ENCODE measurements around the gene ADORA1. TPM values are rescaled to one million over a fixed set of nuclear protein-coding genes. Genes with fewer than 3 reads are reported as not detected.

Gene ADORA1
- total RNA-seq, 2 donors from 2014 or later, result not detected

DNA sequence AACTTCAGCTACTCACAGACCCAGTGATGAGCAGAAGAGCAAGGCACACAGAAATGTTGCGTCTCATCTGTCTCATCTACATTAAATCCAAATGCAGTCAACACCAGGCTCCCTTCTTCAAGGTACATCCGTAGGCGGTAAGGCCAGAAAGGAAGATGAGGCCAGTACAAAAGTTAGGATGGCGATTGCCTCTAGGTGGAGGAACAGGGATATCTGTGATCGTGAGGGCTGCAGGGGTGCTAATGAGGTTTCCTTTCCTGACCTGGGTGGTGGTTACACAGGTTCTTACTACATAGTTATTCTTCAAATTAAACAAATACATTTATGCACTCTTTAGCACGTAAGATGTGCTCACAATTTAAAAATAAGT, 49.5 kb downstream of the ADORA1 start:
- ATAC-seq (ENCODE audit: insufficient number of reproducible peaks, low FRiP score, low read depth) (no peak), DNase-seq (ENCODE audit: low spot score) (no peak)
- Histone ChIP-seq H3K27ac (no peak overlapping the region), H3K9me3 (no peaks in the 10 kb centered on the region), H3K4me3 (no peak overlapping the region), H3K4me1 (ENCODE audit: control insufficient read depth in 1 of 2, low read depth in 2 of 2) (no peaks in the 10 kb centered on the region), H3K36me3 (no peaks in the 10 kb centered on the region), H3K27me3 (replicated peaks; ENCODE audit: insufficient read depth) (no peaks in the 10 kb centered on the region)
- TF ChIP-seq, protein P1, sequence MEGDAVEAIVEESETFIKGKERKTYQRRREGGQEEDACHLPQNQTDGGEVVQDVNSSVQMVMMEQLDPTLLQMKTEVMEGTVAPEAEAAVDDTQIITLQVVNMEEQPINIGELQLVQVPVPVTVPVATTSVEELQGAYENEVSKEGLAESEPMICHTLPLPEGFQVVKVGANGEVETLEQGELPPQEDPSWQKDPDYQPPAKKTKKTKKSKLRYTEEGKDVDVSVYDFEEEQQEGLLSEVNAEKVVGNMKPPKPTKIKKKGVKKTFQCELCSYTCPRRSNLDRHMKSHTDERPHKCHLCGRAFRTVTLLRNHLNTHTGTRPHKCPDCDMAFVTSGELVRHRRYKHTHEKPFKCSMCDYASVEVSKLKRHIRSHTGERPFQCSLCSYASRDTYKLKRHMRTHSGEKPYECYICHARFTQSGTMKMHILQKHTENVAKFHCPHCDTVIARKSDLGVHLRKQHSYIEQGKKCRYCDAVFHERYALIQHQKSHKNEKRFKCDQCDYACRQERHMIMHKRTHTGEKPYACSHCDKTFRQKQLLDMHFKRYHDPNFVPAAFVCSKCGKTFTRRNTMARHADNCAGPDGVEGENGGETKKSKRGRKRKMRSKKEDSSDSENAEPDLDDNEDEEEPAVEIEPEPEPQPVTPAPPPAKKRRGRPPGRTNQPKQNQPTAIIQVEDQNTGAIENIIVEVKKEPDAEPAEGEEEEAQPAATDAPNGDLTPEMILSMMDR (IDR thresholded peaks at IDR 0.05), result no peak

GRCh38 chr1:203177470-203178039, 50.0 kb downstream of the ADORA1 start:
- TF ChIP-seq, protein P1 (IDR thresholded peaks at IDR 0.05), result no peak
- ATAC-seq (ENCODE audit: insufficient number of reproducible peaks, low FRiP score, low read depth) (no peak), DNase-seq (ENCODE audit: low spot score) (no peak)
- no peak overlapping the region for H3K4me3 ChIP-seq
- H3K4me1 ChIP-seq (ENCODE audit: control insufficient read depth in 1 of 2, low read depth in 2 of 2), result no peaks in the 10 kb centered on the region
- H3K36me3 ChIP-seq, result no peaks in the 10 kb centered on the region
- H3K9me3 ChIP-seq, result no peaks in the 10 kb centered on the region
- H3K27me3 ChIP-seq (replicated peaks; ENCODE audit: insufficient read depth), result no peaks in the 10 kb centered on the region
- no peak overlapping the region for H3K27ac ChIP-seq

- Histone ChIP-seq H3K27me3 (replicated peaks; ENCODE audit: insufficient read depth) (no peaks in the 10 kb centered on the region), H3K4me1 (ENCODE audit: control insufficient read depth in 1 of 2, low read depth in 2 of 2) (no peaks in the 10 kb centered on the region), H3K9me3 (no peaks in the 10 kb centered on the region), H3K27ac (no peak overlapping the region), H3K36me3 (no peaks in the 10 kb centered on the region), H3K4me3 (no peak overlapping the region)
- ATAC-seq (ENCODE audit: insufficient number of reproducible peaks, low FRiP score, low read depth), result no peak
- DNase-seq (ENCODE audit: low spot score), result no peak
- TF ChIP-seq, protein P1 (IDR thresholded peaks at IDR 0.05), result no peak
Measured at GRCh38 chr1:203178083-203178482, 50.6 kb downstream of the ADORA1 start.

DNA sequence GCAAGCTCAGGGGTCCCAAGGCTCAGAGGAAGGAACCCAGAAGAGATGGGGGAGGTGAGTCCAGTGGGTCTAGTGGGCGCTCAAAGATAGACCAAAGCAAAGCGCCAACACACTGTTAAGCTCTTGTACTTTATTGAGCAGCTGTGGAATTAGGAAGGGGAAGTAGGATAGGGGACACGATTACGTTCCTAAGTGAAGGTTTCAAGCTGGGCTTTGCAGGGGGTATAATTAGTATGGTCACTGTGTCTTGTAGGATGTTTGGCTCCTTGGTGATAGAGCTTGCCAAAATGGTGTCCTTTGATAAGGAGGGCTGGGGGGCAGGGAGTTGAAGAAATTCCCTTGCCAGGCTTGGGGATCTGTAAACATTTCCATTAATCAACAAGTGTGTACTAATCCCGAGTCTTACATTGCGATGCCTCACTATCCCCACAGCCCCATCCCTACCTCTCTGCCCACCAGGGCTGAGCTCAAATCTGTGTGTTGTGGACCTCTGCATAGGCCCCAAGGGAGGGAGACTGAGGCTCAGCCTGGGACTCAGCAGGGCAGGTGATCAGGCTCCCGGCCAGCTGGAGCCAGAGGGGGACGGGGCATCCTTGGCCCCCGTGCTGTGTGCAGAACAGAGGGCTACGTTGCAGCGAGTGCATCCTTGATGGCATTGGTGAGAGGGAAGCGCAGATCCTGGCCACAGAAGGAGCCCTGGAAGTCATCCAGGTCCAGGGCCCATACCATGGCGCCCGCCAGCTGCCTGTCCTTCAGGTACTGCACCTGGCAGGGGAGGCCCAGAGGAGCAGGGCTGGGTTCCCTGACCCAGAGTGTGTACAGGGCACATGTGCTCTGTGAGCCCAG, 51.5 kb downstream of the ADORA1 start:
- Histone ChIP-seq H3K4me3 (no peak overlapping the region), H3K27me3 (replicated peaks; ENCODE audit: insufficient read depth) (no peaks in the 10 kb centered on the region), H3K36me3 (no peaks in the 10 kb centered on the region), H3K27ac (no peak overlapping the region), H3K9me3 (no peaks in the 10 kb centered on the region), H3K4me1 (ENCODE audit: control insufficient read depth in 1 of 2, low read depth in 2 of 2) (no peaks in the 10 kb centered on the region)
- no peak for ATAC-seq (ENCODE audit: insufficient number of reproducible peaks, low FRiP score, low read depth)
- no peak for DNase-seq (ENCODE audit: low spot score)
- TF ChIP-seq, protein P1 (IDR thresholded peaks at IDR 0.05), result no peak

DNA sequence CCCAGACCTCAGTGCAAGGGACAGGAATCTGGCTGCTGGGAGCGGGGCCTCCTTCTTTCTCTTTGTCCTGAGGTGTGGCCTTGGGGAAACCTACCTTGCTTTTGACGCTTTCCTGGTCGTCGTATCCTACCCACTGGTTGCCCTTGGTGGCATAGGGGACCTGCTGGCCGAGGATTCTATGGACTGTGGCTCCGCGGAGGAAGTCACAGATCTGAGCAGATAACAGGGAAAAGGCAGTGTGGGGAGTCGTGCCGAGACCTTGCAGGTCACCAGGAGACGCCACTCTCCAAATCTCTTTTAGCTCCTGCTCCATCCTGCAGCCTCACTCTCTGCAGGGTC, 52.1 kb downstream of the ADORA1 start:
- TF ChIP-seq, protein P1 (IDR thresholded peaks at IDR 0.05), result no peak
- no peak overlapping the region for H3K4me3 ChIP-seq
- no peak overlapping the region for H3K27ac ChIP-seq
- ATAC-seq (ENCODE audit: insufficient number of reproducible peaks, low FRiP score, low read depth) (no peak), DNase-seq (ENCODE audit: low spot score) (no peak)
- H3K4me1 ChIP-seq (ENCODE audit: control insufficient read depth in 1 of 2, low read depth in 2 of 2), result no peaks in the 10 kb centered on the region
- no peaks in the 10 kb centered on the region for H3K27me3 ChIP-seq (replicated peaks; ENCODE audit: insufficient read depth)
- no peaks in the 10 kb centered on the region for H3K9me3 ChIP-seq
- H3K36me3 ChIP-seq, result no peaks in the 10 kb centered on the region

All from thoracic aorta (tissue), 2 donors.